ENCODE results near the gene GATAD2A. TPM values are rescaled to one million over a fixed set of nuclear protein-coding genes. Genes with fewer than 3 reads are reported as not detected.

Gene GATAD2A
- total and polyA plus RNA-seq, 2 of the 13 experiments (the other 11 are each of a cell fraction or from before 2014, with no cell fraction given) = 16.8 to 28.6 TPM

GRCh38 chr19:19552798-19553197 is 147.3 kb downstream of the GATAD2A start (continued):
- TF ChIP-seq ATF3 (CRISPR knock-in tag; IDR thresholded peaks at IDR 0.05) = no peak
- no peak for TF ChIP-seq NFE2L2 (IDR thresholded peaks at IDR 0.05; ENCODE audit: low read length)

GRCh38 chr19:19553670-19554069 is 148.2 kb downstream of the GATAD2A start:
- Histone ChIP-seq H3K4me3 (replicated peaks in 1 of 3; ENCODE audit: insufficient read depth in 1 of 3, low read depth in 2 of 3, low read length in 3 of 3) (no peak overlapping the region), H3K36me3 (replicated peaks in 1 of 2; ENCODE audit: control insufficient read depth in 1 of 2, insufficient read depth in 2 of 2, low read length in 2 of 2) (no peaks in the 10 kb centered on the region), H3K9ac (ENCODE audit: insufficient read depth, low read depth, low read length) (no peak overlapping the region), H3K4me1 (ENCODE audit: insufficient read depth, low read length) (no peaks in the 10 kb centered on the region), H3K27me3 (ENCODE audit: control insufficient read depth in 1 of 2, insufficient read depth in 2 of 2, low read length in 2 of 2) (peaks cover 3 to 41% of the 10 kb centered on the region in 2 experiments; a peak in 4 of 5 replicates), H4K20me1 (ENCODE audit: insufficient read depth, low read length) (no peaks in the 10 kb centered on the region), H3K27ac (ENCODE audit: extremely low read length, insufficient read depth, low read length) (no peak overlapping the region), H3K9me3 (ENCODE audit: low read length) (no peaks in the 10 kb centered on the region), H3K4me2 (ENCODE audit: low read depth, low read length) (no peak overlapping the region), H2AFZ (ENCODE audit: low read length) (no peak overlapping the region), H3K79me2 (ENCODE audit: insufficient read depth, low read length) (no peaks in the 10 kb centered on the region)
- no peak for FAIRE-seq
- WGBS (ENCODE audit: low lambda C conversion rate) = 67% methylated on average over 7 of the region's 10 CpGs
- ATAC-seq = no peak
- DNase-seq (ENCODE audit: low spot score) = no peak
- no TSS peak for BruUV-seq (replicated peaks)
- no peak for TF ChIP-seq PHB2 (IDR thresholded peaks at IDR 0.05; ENCODE audit: partially characterized antibody)
- no peak for TF ChIP-seq SP5 (CRISPR knock-in tag; IDR thresholded peaks at IDR 0.05; ENCODE audit: borderline replicate concordance, low read depth)
- TF ChIP-seq CHCHD3 (CRISPR knock-in tag; IDR thresholded peaks at IDR 0.05) = no peak
- TF ChIP-seq ZNF513 (CRISPR knock-in tag; conservative IDR thresholded peaks at IDR 0.05) = no peak
- no peak for TF ChIP-seq ZNF883 (CRISPR knock-in tag; IDR thresholded peaks at IDR 0.05; ENCODE audit: not compliant biosample characterization)
- no peak for TF ChIP-seq ZNF597 (CRISPR knock-in tag; IDR thresholded peaks at IDR 0.05)
- no peak for TF ChIP-seq HDAC1 (CRISPR knock-in tag; IDR thresholded peaks at IDR 0.05)
- no peak for TF ChIP-seq ZNF121 (CRISPR knock-in tag; IDR thresholded peaks at IDR 0.05)
- TF ChIP-seq TCF7L2 (IDR thresholded peaks at IDR 0.05; ENCODE audit: low read depth, low read length) = no peak
- TF ChIP-seq ZMAT5 (CRISPR knock-in tag; IDR thresholded peaks at IDR 0.05; ENCODE audit: borderline replicate concordance, low read depth) = no peak
- in situ Hi-C loops (cut with HindIII; ENCODE audit: extremely low pct_ligation_motif_present, low pct_unique_long_range_greater_than_20kb) = loop anchor here (25.0 kb wide), 1 partner anchor 1009 kb away; the partner anchor contains the start of gene ZNF737
- ChIA-PET POLR2A (no interaction called here), CTCF (ENCODE audit: low intra/inter-chr PET ratio, low total read pairs) (interaction anchor here (1.0 to 2.0 kb wide), 2 partner anchors 22 to 90 kb away, joined by 3 to 4 read pairs; partner anchors contain the start of gene GMIP)
- intact Hi-C loops (cut with micrococcal nuclease; ENCODE audit: unreplicated experiment) = no loop called here
